ENCODE measurements around the gene PLCH1.

- TF ChIP-seq REST (IDR thresholded peaks at IDR 0.05; ENCODE audit: insufficient read depth in 1 of 2, low read depth in 2 of 2, low read length in 2 of 2) (no peak), TAF1 (IDR thresholded peaks at IDR 0.05; ENCODE audit: borderline replicate concordance, insufficient read depth, low read length) (no peak), POLR2AphosphoS5 (IDR thresholded peaks at IDR 0.05; ENCODE audit: low read depth, low read length) (no peak), SIN3A (IDR thresholded peaks at IDR 0.05; ENCODE audit: borderline replicate concordance, insufficient read depth, low read length) (no peak)
These were observed 225.8 kb downstream of the PLCH1 start for GRCh38 chr3:155519078-155519477.
